T-cell (primary cell): ENCODE measurements around the gene TCEA3. TPM values are rescaled to one million over a fixed set of nuclear protein-coding genes. Genes with fewer than 3 reads are reported as not detected.

Source experiments
- ATAC-seq, 4 experiments: fragments of 200-7000 bp in 3 of 4; fragments of 150-1000 bp in 1 of 4; cut with Tn5 transposase; replicated peaks in 1 of 4; 1 replicate in 3 of 4; 2 replicates in 1 of 4; pipeline ENCODE4 v1.10.0; 2021; ENCODE audit warnings: moderate library complexity in 3 of 4, mild to moderate bottlenecking in 2 of 4, moderate number of reproducible peaks in 1 of 4
- CTCF ChIA-PET, 2 donors: fragments of 300-600 bp; sonication (Branson Sonifier 250); formaldehyde crosslinking; loops; one replicate each; lab custom pipeline; 2022; ENCODE audit warnings: antibody characterized with exemption in 2 of 2; lab: Charles Lee
- POLR2A ChIA-PET, 2 donors: fragments of 300-600 bp; sonication (Branson Sonifier 250); formaldehyde crosslinking; loops; one replicate each; lab custom pipeline; 2022; ENCODE audit warnings: antibody characterized with exemption in 2 of 2; lab: Charles Lee
- DNase-seq, 35 experiments: peaks; one replicate each; pipeline versions ENCODE4 v3.0.0 to v3.0.0-alpha.2; 2013 to 2023
- H3K27ac ChIP-seq: one replicate; pipeline ENCODE4 v1.5.1; 2013; ENCODE audit warnings: low read length
- H3K27me3 ChIP-seq, 2 experiments: replicated peaks in 1 of 2; 1 replicate in 1 of 2; 2 replicates in 1 of 2; pipeline versions ENCODE4 v1.6.1 to v1.7.0; 2013; ENCODE audit warnings: low read length in 1 of 2, mixed read lengths in 1 of 2; ENCODE audit not compliant: control insufficient read depth in 2 of 2, insufficient read depth in 2 of 2; ENCODE audit errors: extremely low read depth in 1 of 2
- H3K36me3 ChIP-seq, 2 donors: 1 replicate in 1 of 2; 2 replicates in 1 of 2; pipeline versions ENCODE4 v1.6.1 to v1.7.0; 2013; ENCODE audit warnings: low read length in 1 of 2; ENCODE audit not compliant: control insufficient read depth in 2 of 2, insufficient read depth in 1 of 2; ENCODE audit errors: extremely low read depth in 1 of 2
- H3K4me1 ChIP-seq, 2 experiments: 1 replicate in 1 of 2; 2 replicates in 1 of 2; pipeline versions ENCODE4 v1.6.1 to v1.7.0; 2013; ENCODE audit warnings: low read length in 2 of 2, mixed read lengths in 1 of 2; ENCODE audit not compliant: insufficient read depth in 2 of 2, control insufficient read depth in 1 of 2; ENCODE audit errors: extremely low read depth in 1 of 2
- H3K4me3 ChIP-seq, 2 donors: 1 replicate in 1 of 2; 2 replicates in 1 of 2; pipeline versions ENCODE4 v1.5.1 to v1.7.0; 2013; ENCODE audit warnings: mild to moderate bottlenecking in 2 of 2, low read length in 1 of 2, moderate library complexity in 1 of 2; ENCODE audit not compliant: control insufficient read depth in 1 of 2; ENCODE audit errors: extremely low read depth in 1 of 2
- H3K9me3 ChIP-seq: 2 replicates; pipeline ENCODE4 v1.7.0; 2013
- H3K27ac Mint-ChIP-seq, 2 donors: one replicate each; pipeline ENCODE4 v1.8.0; 2020 to 2021; ENCODE audit warnings: mild to moderate bottlenecking in 2 of 2, mixed read lengths in 2 of 2
- H3K27me3 Mint-ChIP-seq, 2 donors: one replicate each; pipeline ENCODE4 v1.8.0; 2021 to 2022; ENCODE audit warnings: mixed read lengths in 2 of 2
- H3K36me3 Mint-ChIP-seq: one replicate; pipeline ENCODE4 v1.8.0; 2021; ENCODE audit warnings: mixed read lengths
- H3K4me1 Mint-ChIP-seq, 3 donors: one replicate each; pipeline ENCODE4 v1.8.0; 2020 to 2022; ENCODE audit warnings: mixed read lengths in 3 of 3, mild to moderate bottlenecking in 1 of 3
- H3K4me3 Mint-ChIP-seq, 3 donors: one replicate each; pipeline ENCODE4 v1.8.0; 2020 to 2022; ENCODE audit warnings: mild to moderate bottlenecking in 3 of 3, mixed read lengths in 3 of 3, moderate library complexity in 3 of 3
- H3K9me3 Mint-ChIP-seq, 3 donors: one replicate each; pipeline ENCODE4 v1.8.0; 2020 to 2022; ENCODE audit warnings: mixed read lengths in 3 of 3
- WGBS: methylation state at CpG from one replicate; pipeline ENCODE4 v1.1.5; 2013; ENCODE audit warnings: missing lambda C conversion rate; ENCODE audit not compliant: insufficient coverage; 5-methylcytosine and 5-hydroxymethylcytosine counted together
- total RNA-seq, 35 experiments: library from RNA in 6 of 35; stranded (reverse) in 6 of 35; fragments of 120-200 nt in 1 of 35; gene quantifications; one replicate each; pipeline versions ENCODE4 v1.2.1 to v1.2.4 and lab custom pipeline; 2013 to 2026

TCEA3 gene
- total RNA-seq, 5 donors from 2014 or later (not counting 1 experiment from before 2014, with no cell fraction given): 16.1 to 39.9 (median 32.4) TPM

- H3K27me3 Mint-ChIP-seq: no peaks in the 10 kb centered on the region
- H3K36me3 Mint-ChIP-seq: no peaks in the 10 kb centered on the region
- H3K4me3 Mint-ChIP-seq: no peak overlapping the region
- WGBS: 81% methylated on average over 6 of the region's 10 CpGs
- no peak for DNase-seq
- H3K27ac Mint-ChIP-seq: no peak overlapping the region
- Histone ChIP-seq H3K4me3 (no peak overlapping the region), H3K27me3 (peaks cover 0 to 11% of the 10 kb centered on the region in 2 experiments), H3K4me1 (peaks cover 0 to 4% of the 10 kb centered on the region in 2 experiments), H3K27ac (no peak overlapping the region), H3K36me3 (no peaks in the 10 kb centered on the region), H3K9me3 (no peaks in the 10 kb centered on the region)
- ATAC-seq: no peak
- ChIA-PET CTCF (no interaction called here), POLR2A (no interaction called here)
- H3K4me1 Mint-ChIP-seq: peaks cover 0 to 4% (median 0%) of the 10 kb centered on the region in 3 donors
- no peaks in the 10 kb centered on the region for H3K9me3 Mint-ChIP-seq
Measured at GRCh38 chr1:23433122-23433521, 8.6 kb upstream of the TCEA3 start.

GRCh38 chr1:23431431-23431830 lies 6.9 kb upstream of the TCEA3 start:
- H3K9me3 ChIP-seq: no peaks in the 10 kb centered on the region
- no peak for DNase-seq
- no peaks in the 10 kb centered on the region for H3K36me3 ChIP-seq
- H3K27me3 ChIP-seq: peaks cover 0 to 9% of the 10 kb centered on the region in 2 experiments
- WGBS: 83% methylated on average over 2 of the region's 5 CpGs
- no peak overlapping the region for H3K4me3 ChIP-seq
- ChIA-PET POLR2A (no interaction called here), CTCF (no interaction called here)
- Mint-ChIP-seq H3K27me3 (no peaks in the 10 kb centered on the region), H3K9me3 (no peaks in the 10 kb centered on the region), H3K27ac (no peak overlapping the region), H3K4me3 (no peak overlapping the region), H3K36me3 (no peaks in the 10 kb centered on the region), H3K4me1 (peaks cover 0 to 4% (median 0%) of the 10 kb centered on the region in 3 donors)
- H3K4me1 ChIP-seq: no peaks in the 10 kb centered on the region
- no peak overlapping the region for H3K27ac ChIP-seq
- ATAC-seq: no peak

GRCh38 chr1:23430803-23431202 lies 6.3 kb upstream of the TCEA3 start:
- no peaks in the 10 kb centered on the region for H3K36me3 Mint-ChIP-seq
- ATAC-seq (no peak), DNase-seq (no peak)
- H3K9me3 ChIP-seq: no peaks in the 10 kb centered on the region
- ChIA-PET CTCF (no interaction called here), POLR2A (no interaction called here)
- H3K27ac Mint-ChIP-seq: no peak overlapping the region
- no peak overlapping the region for H3K4me3 Mint-ChIP-seq
- peaks cover 0 to 11% of the 10 kb centered on the region in 2 experiments for H3K27me3 ChIP-seq
- H3K36me3 ChIP-seq: no peaks in the 10 kb centered on the region
- WGBS: 81% methylated on average over 12 of the region's 12 CpGs
- no peaks in the 10 kb centered on the region for H3K9me3 Mint-ChIP-seq
- H3K4me1 Mint-ChIP-seq: peaks cover 0 to 4% (median 0%) of the 10 kb centered on the region in 3 donors
- no peak overlapping the region for H3K27ac ChIP-seq
- no peaks in the 10 kb centered on the region for H3K4me1 ChIP-seq
- H3K4me3 ChIP-seq: no peak overlapping the region
- H3K27me3 Mint-ChIP-seq: peaks cover 0 to 3% of the 10 kb centered on the region in 2 donors

- H3K4me3 ChIP-seq: no peak overlapping the region
- ATAC-seq: no peak
- H3K27me3 ChIP-seq: peaks cover 0 to 29% of the 10 kb centered on the region in 2 experiments
- DNase-seq: no peak
- WGBS: 67% methylated on average over 1 of the region's 2 CpGs
- no peaks in the 10 kb centered on the region for H3K36me3 ChIP-seq
- peaks cover 7 to 8% (median 8%) of the 10 kb centered on the region in 3 donors for H3K4me1 Mint-ChIP-seq
- ChIA-PET POLR2A (no interaction called here), CTCF (interaction anchor here in 1 of 2 donors (0.7 kb wide), 1 partner anchor 171 kb away, joined by 3 read pairs; no protein-coding TSS in a partner anchor)
- no peak overlapping the region for H3K27ac ChIP-seq
- no peak overlapping the region for H3K27ac Mint-ChIP-seq
- peaks cover 0 to 6% of the 10 kb centered on the region in 2 donors for H3K27me3 Mint-ChIP-seq
- peaks cover 2 to 18% of the 10 kb centered on the region in 2 experiments for H3K4me1 ChIP-seq
- no peaks in the 10 kb centered on the region for H3K9me3 Mint-ChIP-seq
- no peak overlapping the region for H3K4me3 Mint-ChIP-seq
- no peaks in the 10 kb centered on the region for H3K9me3 ChIP-seq
- H3K36me3 Mint-ChIP-seq: no peaks in the 10 kb centered on the region
Measured at GRCh38 chr1:23428136-23428905, 3.8 kb upstream of the TCEA3 start.

- Mint-ChIP-seq H3K4me3 (no peak overlapping the region), H3K27me3 (peaks cover 0 to 6% of the 10 kb centered on the region in 2 donors), H3K4me1 (peaks cover 15% of the 10 kb centered on the region in 3 donors), H3K9me3 (no peaks in the 10 kb centered on the region), H3K36me3 (no peaks in the 10 kb centered on the region), H3K27ac (no peak overlapping the region)
- ChIA-PET POLR2A (no interaction called here), CTCF (interaction anchor here in 1 of 2 donors (0.7 kb wide), 1 partner anchor 171 kb away, joined by 3 read pairs; no protein-coding TSS in a partner anchor)
- Histone ChIP-seq H3K9me3 (no peaks in the 10 kb centered on the region), H3K27ac (no peak overlapping the region), H3K27me3 (peaks cover 0 to 37% of the 10 kb centered on the region in 2 experiments), H3K36me3 (no peaks in the 10 kb centered on the region), H3K4me1 (peaks cover 10 to 26% of the 10 kb centered on the region in 2 experiments), H3K4me3 (no peak overlapping the region)
- DNase-seq (no peak), ATAC-seq (no peak)
- 92% methylated on average over 2 of the region's 3 CpGs for WGBS
Measured at GRCh38 chr1:23427550-23427949, 3.0 kb upstream of the TCEA3 start.

- peak overlapping the region in 1 of 2 donors; percentile 55 for H3K27ac Mint-ChIP-seq
Measured at GRCh38 chr1:23426828-23427227, 2.3 kb upstream of the TCEA3 start.

More at GRCh38 chr1:23426828-23427227, 2.3 kb upstream of the TCEA3 start:
- DNase-seq (no peak), ATAC-seq (no peak)
- 68% methylated on average over 2 of the region's 2 CpGs for WGBS
- Mint-ChIP-seq H3K36me3 (no peaks in the 10 kb centered on the region), H3K4me1 (peaks cover 22 to 23% (median 23%) of the 10 kb centered on the region in 3 donors), H3K4me3 (no peak overlapping the region), H3K9me3 (no peaks in the 10 kb centered on the region), H3K27me3 (peaks cover 0 to 6% of the 10 kb centered on the region in 2 donors)
- H3K4me1 ChIP-seq: peaks cover 17 to 33% of the 10 kb centered on the region in 2 experiments
- no peak overlapping the region for H3K27ac ChIP-seq
- peaks cover 0 to 40% of the 10 kb centered on the region in 2 experiments for H3K27me3 ChIP-seq
- ChIA-PET POLR2A (interaction anchor here in 1 of 2 donors (0.5 kb wide), 1 partner anchor 25 kb away, joined by 3 read pairs; no protein-coding TSS in a partner anchor), CTCF (interaction anchor here in 1 of 2 donors (0.5 kb wide), 1 partner anchor 345 kb away, joined by 4 read pairs; no protein-coding TSS in a partner anchor)
- no peaks in the 10 kb centered on the region for H3K9me3 ChIP-seq
- H3K36me3 ChIP-seq: no peaks in the 10 kb centered on the region
- no peak overlapping the region for H3K4me3 ChIP-seq
